Measurements from ENCODE around the gene KIF26A.

GRCh38 chr14:104121142-104121541 is 17.2 kb upstream of the KIF26A start:
- TF ChIP-seq CTCF (IDR thresholded peaks at IDR 0.05; ENCODE audit: poor library complexity, severe bottlenecking) (no peak), EZH2 (IDR thresholded peaks at IDR 0.05; ENCODE audit: borderline replicate concordance, insufficient read depth, low read length, poor library complexity, severe bottlenecking) (no peak), TAF1 (IDR thresholded peaks at IDR 0.05; ENCODE audit: low read depth) (no peak)
